Measurements from ENCODE around the gene MPL. TPM values are rescaled to one million over a fixed set of nuclear protein-coding genes. Genes with fewer than 3 reads are reported as not detected.

MPL gene
- total and polyA plus RNA-seq, 2 of the 13 experiments (the other 11 are each of a cell fraction or from before 2014, with no cell fraction given) = not detected

- peak; percentile 98 for TF ChIP-seq ZFX (CRISPR knock-in tag; IDR thresholded peaks at IDR 0.05; ENCODE audit: low read depth)
- no peak for TF ChIP-seq IKZF1 (IDR thresholded peaks at IDR 0.05)
- no peak for TF ChIP-seq RELA (CRISPR knock-in tag; IDR thresholded peaks at IDR 0.05)
- 0 out of 2 replicates have a peak, but pooled peaks have one; percentile 56 for TF ChIP-seq ZNF720 (CRISPR knock-in tag; IDR thresholded peaks at IDR 0.05)
- TF ChIP-seq ZSCAN12 (CRISPR knock-in tag; IDR thresholded peaks at IDR 0.05) = peak; percentile 80
- peak; percentile 47; the same call in 1 of the 2 replicates for TF ChIP-seq SMAD3 (CRISPR knock-in tag; IDR thresholded peaks at IDR 0.05)
- no peak for TF ChIP-seq CSRNP2 (CRISPR knock-in tag; conservative IDR thresholded peaks at IDR 0.05; ENCODE audit: low read depth)
- TF ChIP-seq SIN3A (IDR thresholded peaks at IDR 0.05; ENCODE audit: borderline replicate concordance, low read depth, low read length) = peak; percentile 88; the same call in 1 of the 2 replicates
- no peak; the same call in 1 of the 2 replicates for TF ChIP-seq FOXC1 (CRISPR knock-in tag; IDR thresholded peaks at IDR 0.05; ENCODE audit: borderline replicate concordance)
- peak; percentile 95 for TF ChIP-seq ZNF230 (CRISPR knock-in tag; IDR thresholded peaks at IDR 0.05)
- TF ChIP-seq ZNF768 (CRISPR knock-in tag; IDR thresholded peaks at IDR 0.05) = peak; percentile 69
- TF ChIP-seq HDAC6 (IDR thresholded peaks at IDR 0.05; ENCODE audit: low read depth, low read length) = no peak
- no peak for TF ChIP-seq FOXM1 (CRISPR knock-in tag; IDR thresholded peaks at IDR 0.05)
- peak; percentile 84 for TF ChIP-seq AGO2 (optimal IDR thresholded peaks at IDR 0.05; ENCODE audit: low read depth, low read length)
- TF ChIP-seq ZNF180 (CRISPR knock-in tag; IDR thresholded peaks at IDR 0.05; ENCODE audit: borderline replicate concordance, low read depth) = no peak
- no peak for TF ChIP-seq MTERF4 (CRISPR knock-in tag; IDR thresholded peaks at IDR 0.05)
- peak; percentile 90; the same call in 1 of the 2 replicates for TF ChIP-seq ZNF772 (CRISPR knock-in tag; IDR thresholded peaks at IDR 0.05)
- peak; percentile 88; the same call in 1 of the 2 replicates for TF ChIP-seq ZNF546 (CRISPR knock-in tag; conservative IDR thresholded peaks at IDR 0.05)
- TF ChIP-seq KDM2A (CRISPR knock-in tag; IDR thresholded peaks at IDR 0.05; ENCODE audit: borderline replicate concordance, low read depth) = peak; percentile 96
- TF ChIP-seq ZNF558 (CRISPR knock-in tag; IDR thresholded peaks at IDR 0.05; ENCODE audit: borderline replicate concordance) = peak; percentile 93; the same call in 1 of the 2 replicates
- no peak for TF ChIP-seq TP53 (CRISPR knock-in tag; conservative IDR thresholded peaks at IDR 0.05)
- TF ChIP-seq RFX3 (CRISPR knock-in tag; IDR thresholded peaks at IDR 0.05) = no peak
- TF ChIP-seq ZNF800 (CRISPR knock-in tag; IDR thresholded peaks at IDR 0.05) = peak; percentile 89
- TF ChIP-seq HOXA7 (CRISPR knock-in tag; IDR thresholded peaks at IDR 0.05) = 0 out of 2 replicates have a peak, but pooled peaks have one; percentile 20
- 0 out of 2 replicates have a peak, but pooled peaks have one; percentile 71 for TF ChIP-seq HOXD1 (CRISPR knock-in tag; IDR thresholded peaks at IDR 0.05)
- TF ChIP-seq SATB2 (CRISPR knock-in tag; IDR thresholded peaks at IDR 0.05) = no peak
Measured at GRCh38 chr1:43367904-43368645, 30.5 kb downstream of the MPL start, which contains the start of gene ELOVL1 (continued).

Data from HepG2 (cell line).